Adipocyte (in vitro differentiated cells): ENCODE data around the gene SAMD3.

Experiments
- DNase-seq: peaks from one replicate; pipeline ENCODE4 v3.0.0-alpha.2; 2015; ENCODE audit warnings: low read depth
- H3K27me3 ChIP-seq: replicated peaks from 2 replicates; pipeline ENCODE4 v1.7.0; 2013; ENCODE audit warnings: mild to moderate bottlenecking, low read length, moderate library complexity; ENCODE audit not compliant: control insufficient read depth, insufficient read depth
- H3K36me3 ChIP-seq: 2 replicates; pipeline ENCODE4 v1.7.0; 2013; ENCODE audit warnings: low read length, mild to moderate bottlenecking, moderate library complexity; ENCODE audit not compliant: control insufficient read depth, insufficient read depth, severe bottlenecking
- H3K4me1 ChIP-seq: 2 replicates; pipeline ENCODE4 v1.7.0; 2013; ENCODE audit warnings: mild to moderate bottlenecking, low read length, moderate library complexity; ENCODE audit not compliant: control insufficient read depth, insufficient read depth
- H3K4me3 ChIP-seq: 2 replicates; pipeline ENCODE4 v1.7.0; 2013; ENCODE audit warnings: mild to moderate bottlenecking, low read length, moderate library complexity
- H3K9ac ChIP-seq: 2 replicates; pipeline ENCODE4 v1.7.0; 2013; ENCODE audit warnings: mild to moderate bottlenecking, low read length, moderate library complexity
- H3K9me3 ChIP-seq: 2 replicates; pipeline ENCODE4 v1.7.0; 2013; ENCODE audit warnings: mild to moderate bottlenecking, low read length, moderate library complexity; ENCODE audit not compliant: control insufficient read depth

Gene SAMD3

DNA sequence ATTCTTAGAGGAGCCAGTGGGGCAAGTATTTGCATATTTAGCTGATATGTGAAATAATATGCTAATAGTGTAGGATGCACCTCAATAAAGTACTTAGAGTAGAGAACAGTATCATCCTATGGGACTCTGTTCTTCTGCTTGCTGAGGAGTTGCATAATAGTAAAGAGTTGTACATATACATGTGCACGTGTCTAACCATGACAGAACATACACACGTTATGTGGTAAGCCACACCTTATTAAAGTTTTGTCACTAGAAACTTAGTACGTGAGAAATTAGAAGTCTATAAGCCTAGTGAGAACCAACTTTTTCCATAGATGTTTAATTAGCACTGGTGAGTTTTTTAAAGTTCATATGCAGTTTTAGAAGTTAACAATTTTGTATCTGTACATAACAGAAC is 123.6 kb downstream of the SAMD3 start:
- Histone ChIP-seq H3K4me1 (no peaks in the 10 kb centered on the region), H3K9ac (no peak overlapping the region), H3K9me3 (no peaks in the 10 kb centered on the region), H3K4me3 (no peak overlapping the region), H3K36me3 (peaks cover 5% of the 10 kb centered on the region), H3K27me3 (no peaks in the 10 kb centered on the region)
- no peak for DNase-seq

DNA sequence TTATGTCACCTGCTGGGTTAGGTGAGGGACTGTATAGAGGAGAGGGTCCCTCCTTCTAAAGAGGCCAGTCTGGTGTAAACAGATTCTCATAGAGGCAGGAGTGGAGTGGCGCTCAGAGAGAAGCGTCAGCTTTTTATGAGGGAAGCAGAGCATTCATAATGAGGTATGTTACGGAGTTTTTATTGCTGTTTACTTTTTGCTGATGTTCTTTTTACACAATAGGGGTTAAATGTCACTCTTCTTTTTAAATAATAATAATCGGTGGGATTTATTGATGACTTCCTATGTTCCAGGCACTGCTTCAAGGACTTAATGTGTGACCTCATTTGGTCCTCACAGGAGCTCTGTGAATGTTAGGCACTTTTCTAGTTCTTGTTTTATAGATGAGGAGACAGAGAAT is 124.4 kb downstream of the SAMD3 start:
- Histone ChIP-seq H3K9ac (no peak overlapping the region), H3K27me3 (no peaks in the 10 kb centered on the region), H3K4me3 (no peak overlapping the region), H3K9me3 (no peaks in the 10 kb centered on the region), H3K36me3 (peaks cover 5% of the 10 kb centered on the region), H3K4me1 (no peaks in the 10 kb centered on the region)
- no peak for DNase-seq
